Stimulated activated CD4-positive, alpha-beta T cell treated with anti-CD3 and anti-CD28 coated beads, Interleukin-12 subunit alpha, Interleukin-12 subunit beta, amount 100 ng/mL, for 24 hours (primary cell): ENCODE measurements around the gene GPC3.
"Not testable (repeated sequence)": the region's sequence is repeated elsewhere in the genome, so short reads cannot be mapped to it uniquely, and the experiment has no call there.

Experiments used
- DNase-seq, 2 experiments: peaks; one replicate each; pipeline ENCODE4 v3.0.0-alpha.2; 2020; ENCODE audit warnings: low read depth in 2 of 2

GPC3 gene

DNA sequence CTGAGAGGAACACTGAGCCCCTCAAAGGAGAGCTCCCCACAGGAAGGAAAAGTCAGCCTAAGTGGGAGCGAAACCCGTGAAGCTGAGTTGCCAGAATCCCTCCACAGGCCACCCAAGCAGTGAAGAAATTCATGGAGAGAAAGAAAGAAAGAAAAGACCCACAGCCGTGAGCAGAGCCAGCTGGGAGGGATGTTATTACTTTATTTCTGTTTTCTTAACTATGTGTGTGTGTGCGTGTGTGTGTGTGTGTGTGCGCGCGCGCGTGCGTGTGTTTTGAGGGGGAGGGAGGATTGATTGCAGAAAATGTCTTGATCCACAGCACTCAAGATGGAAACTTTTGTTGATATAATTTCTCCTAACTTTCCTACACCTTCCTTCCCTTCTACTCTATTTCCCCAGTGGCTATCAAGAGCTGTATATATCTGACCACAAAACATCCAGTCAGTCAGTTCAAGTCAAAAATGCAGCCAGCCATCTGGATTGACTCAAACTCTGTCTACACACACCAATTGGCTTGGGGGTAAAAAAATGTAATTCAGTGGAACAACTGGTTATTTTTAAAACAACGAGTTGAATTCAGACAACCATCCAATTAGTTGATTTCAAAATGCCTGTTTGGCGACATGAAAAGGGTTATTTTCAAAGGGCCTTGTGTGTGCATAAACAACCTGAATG lies 13.8 kb upstream of the GPC3 start:
- DNase-seq = no peak

- no peak for DNase-seq
Observed at GRCh38 chrX:133995759-133996158, 10.4 kb upstream of the GPC3 start.

- DNase-seq = no peak
Observed at GRCh38 chrX:133994576-133994975, 9.2 kb upstream of the GPC3 start.

GRCh38 chrX:133992882-133993281 lies 7.5 kb upstream of the GPC3 start:
- no peak for DNase-seq

GRCh38 chrX:133991814-133992213 lies 6.4 kb upstream of the GPC3 start:
- no peak for DNase-seq

GRCh38 chrX:133991057-133991456 lies 5.7 kb upstream of the GPC3 start:
- not testable (repeated sequence) for DNase-seq

- no peak for DNase-seq
Observed at GRCh38 chrX:133989993-133990392, 4.6 kb upstream of the GPC3 start.

DNA sequence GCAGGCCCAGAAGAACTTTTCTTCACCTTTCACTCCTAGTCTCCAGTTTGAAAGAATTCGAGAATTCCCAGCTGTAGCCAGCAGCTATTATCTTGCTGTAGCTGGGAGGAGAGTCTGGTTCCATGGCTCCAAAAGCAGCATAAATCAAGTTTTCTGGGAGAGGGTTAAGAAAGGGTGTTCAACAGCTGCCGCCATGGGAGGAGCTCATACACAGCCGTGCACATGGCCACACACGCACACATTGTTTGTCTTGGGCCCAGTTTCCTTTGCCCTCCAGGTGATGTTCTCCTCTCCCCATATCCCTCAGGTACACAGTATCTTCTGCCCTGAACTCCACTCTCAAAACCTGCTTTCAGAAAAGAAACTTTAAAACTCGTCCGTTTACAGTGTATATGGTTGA lies 4.1 kb upstream of the GPC3 start:
- no peak for DNase-seq

- DNase-seq = no peak
Observed at GRCh38 chrX:133988010-133988409, 2.6 kb upstream of the GPC3 start.

- no peak for DNase-seq
Observed at GRCh38 chrX:133987188-133987587, 1.8 kb upstream of the GPC3 start.

DNA sequence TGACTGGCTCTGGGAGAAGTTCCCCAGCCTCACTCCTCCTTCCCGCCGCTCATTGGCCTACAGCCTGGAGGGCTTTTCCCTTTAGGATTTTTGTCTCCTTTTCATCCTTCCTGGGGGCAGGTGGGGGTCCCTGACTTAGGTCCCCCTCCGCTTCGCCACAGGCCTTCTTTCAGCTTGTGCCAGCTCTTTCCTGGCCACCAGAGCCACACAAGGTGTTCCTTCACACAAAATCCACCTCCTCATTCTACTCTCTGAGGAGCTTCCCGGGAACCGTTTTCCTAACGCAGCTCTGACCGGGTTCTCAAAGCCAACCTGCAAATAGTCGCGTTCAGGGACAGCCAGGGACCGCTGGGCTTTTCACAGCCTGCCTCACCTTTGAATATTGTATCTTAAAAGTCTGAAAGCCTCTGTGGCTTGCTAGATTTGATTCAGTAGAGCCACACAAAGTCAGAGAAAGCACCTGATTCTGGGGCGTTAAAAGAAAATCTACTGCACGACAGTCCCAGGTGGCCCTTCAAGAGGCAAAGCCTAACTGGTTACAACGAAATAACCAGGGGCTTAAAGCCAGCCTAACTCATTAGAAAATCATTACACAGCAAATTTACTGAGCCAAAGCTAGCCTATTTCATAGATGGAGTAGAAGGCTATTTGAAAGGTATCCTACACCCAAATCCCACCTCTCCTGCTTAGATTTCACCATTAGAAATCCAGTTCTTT lies 731 bp upstream of the GPC3 start:
- DNase-seq = no peak

- DNase-seq = no peak
Observed at GRCh38 chrX:133984857-133985163, 584 bp downstream of the GPC3 start.

- no peak for DNase-seq
Observed at GRCh38 chrX:133983974-133984845, 1.2 kb downstream of the GPC3 start.

DNA sequence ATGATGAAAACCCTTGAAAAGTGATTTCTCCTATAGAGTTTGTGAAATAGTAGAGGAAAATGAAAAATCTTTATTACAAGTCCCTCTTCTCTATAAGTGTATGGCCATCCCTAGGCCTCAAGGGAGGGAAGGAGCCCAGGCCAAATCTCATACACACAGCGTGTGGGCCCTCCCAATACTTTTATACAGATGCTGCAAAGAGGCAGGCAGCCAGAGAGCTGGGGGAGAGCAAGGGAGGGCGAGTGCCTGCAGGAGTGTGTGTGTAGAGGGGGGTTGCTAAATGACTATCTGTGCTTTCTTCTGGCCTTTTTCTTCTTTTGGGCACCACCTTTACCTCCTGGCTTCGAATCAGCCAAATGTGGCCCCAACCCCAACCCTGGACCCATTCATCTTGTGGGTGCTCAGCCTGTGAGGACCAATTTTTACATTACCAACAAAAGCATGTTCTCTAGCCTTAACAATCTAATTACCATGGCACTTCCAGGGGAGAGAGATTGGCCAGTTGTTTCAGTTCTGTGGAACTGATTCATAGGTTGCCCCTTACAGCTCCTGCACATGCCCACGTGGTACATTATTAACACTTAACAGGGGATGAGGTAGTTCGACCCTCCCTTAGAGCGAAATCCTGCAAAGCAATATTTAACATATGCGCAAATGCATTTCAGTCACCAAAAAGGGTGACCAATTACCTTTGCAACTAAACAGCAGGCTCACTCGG lies 2.0 kb downstream of the GPC3 start:
- DNase-seq = no peak

DNA sequence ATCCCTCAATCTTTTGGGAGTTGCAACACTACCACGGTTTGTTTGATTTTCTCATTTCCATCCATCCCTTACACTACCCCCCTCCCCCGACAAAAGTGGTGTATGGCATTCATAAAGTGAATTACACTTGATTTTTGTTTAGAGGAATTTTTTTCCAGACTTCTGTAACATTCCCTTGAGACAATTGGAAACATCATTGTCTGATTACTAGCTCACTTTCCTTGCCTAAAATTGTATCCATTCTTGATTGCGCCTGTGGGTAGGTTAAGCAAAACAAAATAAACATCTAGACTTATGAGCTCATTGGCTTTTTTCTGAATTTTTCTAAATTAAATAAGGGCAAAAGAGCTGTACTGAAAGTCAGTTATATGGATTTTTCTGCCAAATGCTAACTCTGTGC lies 3.5 kb downstream of the GPC3 start:
- no peak for DNase-seq

- DNase-seq = no peak
Observed at GRCh38 chrX:133980832-133981588, 4.4 kb downstream of the GPC3 start.

DNA sequence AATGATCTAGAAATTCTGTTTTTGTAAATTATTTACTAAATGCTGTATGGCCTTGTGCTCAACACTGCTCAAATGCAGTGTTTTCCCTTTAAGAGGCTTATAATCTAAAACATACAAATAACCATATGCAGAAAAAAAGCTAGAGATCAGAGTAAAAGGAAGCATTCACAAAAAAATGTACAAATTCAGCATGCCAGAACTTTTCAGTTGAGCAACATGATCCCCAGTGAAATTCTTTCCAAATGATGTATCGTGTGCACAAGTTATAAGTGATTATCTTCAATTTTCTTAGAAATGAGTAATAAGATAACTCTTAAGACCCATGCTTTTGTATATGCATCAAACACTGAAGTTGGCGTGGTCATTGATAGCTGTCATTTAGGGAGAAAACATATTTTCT lies 5.0 kb downstream of the GPC3 start:
- no peak for DNase-seq

- no peak for DNase-seq
Observed at GRCh38 chrX:133979641-133980230, 5.7 kb downstream of the GPC3 start.

DNA sequence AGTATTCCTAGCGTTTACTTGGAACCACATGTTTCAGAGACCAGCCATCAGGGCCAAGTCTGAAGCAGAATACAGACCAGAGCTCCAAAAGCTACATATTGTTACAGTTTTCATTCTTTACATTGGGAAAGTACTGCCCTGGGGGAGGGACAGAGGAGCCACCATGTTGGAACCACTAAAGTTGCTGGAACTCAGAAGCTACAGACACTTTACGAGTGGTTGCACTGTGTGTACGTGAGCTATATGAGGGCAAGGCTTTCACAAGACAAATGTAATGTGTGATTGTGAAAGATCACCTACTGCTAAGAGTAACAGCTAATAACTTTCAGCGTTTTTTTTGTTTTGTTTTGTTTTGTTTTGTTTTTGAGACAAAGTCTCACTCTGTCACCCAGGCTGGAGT lies 11.7 kb downstream of the GPC3 start:
- DNase-seq = no peak

GRCh38 chrX:133972916-133973315 lies 12.5 kb downstream of the GPC3 start:
- no peak for DNase-seq

DNA sequence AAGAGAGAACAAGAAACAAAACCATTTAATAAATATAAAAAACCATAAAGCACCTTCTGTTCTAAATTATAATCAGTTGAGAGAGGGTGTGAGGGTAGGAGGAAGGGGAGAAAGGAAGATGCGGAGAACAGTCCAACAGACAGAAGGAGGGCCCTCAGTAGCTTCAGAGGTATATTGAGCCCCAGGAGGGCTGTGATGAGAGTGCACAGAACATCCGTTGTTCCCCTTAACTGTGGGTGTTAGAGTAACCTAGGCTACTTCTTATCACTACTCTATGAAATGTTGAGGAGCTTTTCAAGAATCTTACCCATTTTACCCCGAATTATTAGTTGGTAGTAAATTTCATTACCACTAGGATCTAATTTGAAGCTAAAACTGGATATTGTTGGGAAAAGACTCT lies 13.8 kb downstream of the GPC3 start:
- no peak for DNase-seq
